Loucy (cell line): Measurements from ENCODE around the gene SASH1.

Experiments used
- H2AFZ ChIP-seq: fragments of 200-600 bp; sonication (generic); 2 replicates; pipeline ENCODE4 v1.6.0; 2016; ENCODE audit warnings: antibody characterized with exemption, mild to moderate bottlenecking, low read length, moderate library complexity
- H3F3A ChIP-seq: fragments of 200-600 bp; 2 replicates; pipeline ENCODE4 v1.6.0; 2016; ENCODE audit warnings: antibody characterized with exemption, low read depth, mild to moderate bottlenecking
- H3K27me3 ChIP-seq: fragments of 200-600 bp; sonication (generic); 2 replicates; pipeline ENCODE4 v1.6.1; 2014; ENCODE audit warnings: low read length, mild to moderate bottlenecking; ENCODE audit not compliant: insufficient read depth, poor library complexity, severe bottlenecking
- H3K36me3 ChIP-seq: fragments of 200-600 bp; sonication (generic); 2 replicates; pipeline ENCODE4 v1.6.1; 2016; ENCODE audit warnings: low read length; ENCODE audit not compliant: insufficient read depth
- H3K4me1 ChIP-seq: fragments of 200-600 bp; sonication (generic); 2 replicates; pipeline ENCODE4 v1.5.1; 2014; ENCODE audit warnings: low read length, mild to moderate bottlenecking; ENCODE audit not compliant: insufficient read depth, poor library complexity, severe bottlenecking
- H3K4me2 ChIP-seq: fragments of 200-600 bp; sonication (generic); 2 replicates; pipeline ENCODE4 v1.6.0; 2014; ENCODE audit warnings: antibody characterized with exemption, low read length, low read depth, mild to moderate bottlenecking; ENCODE audit not compliant: poor library complexity, severe bottlenecking
- H3K4me3 ChIP-seq: fragments of 200-600 bp; sonication (generic); 2 replicates; pipeline ENCODE4 v1.5.1; 2014; ENCODE audit warnings: low read length, mild to moderate bottlenecking, mixed read lengths; ENCODE audit not compliant: poor library complexity, severe bottlenecking
- H3K79me2 ChIP-seq: fragments of 200-600 bp; sonication (generic); 2 replicates; pipeline ENCODE4 v1.6.1; 2014; ENCODE audit warnings: low read length; ENCODE audit not compliant: insufficient read depth
- H3K9ac ChIP-seq: fragments of 200-600 bp; sonication (generic); 2 replicates; pipeline ENCODE4 v1.6.0; 2014; ENCODE audit warnings: mild to moderate bottlenecking, low read depth, low read length, moderate library complexity; ENCODE audit not compliant: poor library complexity, severe bottlenecking
- H3K9me2 ChIP-seq: fragments of 200-600 bp; sonication (generic); replicated peaks from 2 replicates; pipeline ENCODE4 v1.6.1; 2016; ENCODE audit warnings: low read depth, low read length, mixed read lengths
- H3K9me3 ChIP-seq: fragments of 200-600 bp; sonication (generic); 2 replicates; pipeline ENCODE4 v1.6.1; 2014; ENCODE audit warnings: mild to moderate bottlenecking, antibody characterized with exemption, low read length, low read depth; ENCODE audit not compliant: insufficient read depth
- H4K20me1 ChIP-seq: fragments of 200-600 bp; sonication (generic); 2 replicates; pipeline ENCODE4 v1.6.0; 2014; ENCODE audit warnings: antibody characterized with exemption, low read length, mild to moderate bottlenecking; ENCODE audit not compliant: insufficient read depth, poor library complexity, severe bottlenecking
- EZH2phosphoT487 ChIP-seq: fragments of 200-600 bp; IDR thresholded peaks from 2 replicates; pipeline ENCODE4 v1.6.1; 2018; ENCODE audit warnings: antibody characterized with exemption, mild to moderate bottlenecking, moderate library complexity, borderline replicate concordance
- TF ChIP-seq, protein P1 (sequence below): fragments of 200-600 bp; sonication (generic); conservative IDR thresholded peaks from 2 replicates; pipeline ENCODE4 v1.5.1; 2014; ENCODE audit warnings: mild to moderate bottlenecking, antibody characterized with exemption, low read length

SASH1 gene

GRCh38 chr6:148340586-148341297 is 1.9 kb upstream of the SASH1 start:
- no peaks in the 10 kb centered on the region for H3K9me3 ChIP-seq
- no peaks in the 10 kb centered on the region for H4K20me1 ChIP-seq
- no peaks in the 10 kb centered on the region for H3K27me3 ChIP-seq
- no peaks in the 10 kb centered on the region for H3K36me3 ChIP-seq
- no peaks in the 10 kb centered on the region for H3K9me2 ChIP-seq
- H3K9ac ChIP-seq: no peak overlapping the region
- H3K4me2 ChIP-seq: no peak overlapping the region
- no peaks in the 10 kb centered on the region for H3K79me2 ChIP-seq
- TF ChIP-seq, protein P1, sequence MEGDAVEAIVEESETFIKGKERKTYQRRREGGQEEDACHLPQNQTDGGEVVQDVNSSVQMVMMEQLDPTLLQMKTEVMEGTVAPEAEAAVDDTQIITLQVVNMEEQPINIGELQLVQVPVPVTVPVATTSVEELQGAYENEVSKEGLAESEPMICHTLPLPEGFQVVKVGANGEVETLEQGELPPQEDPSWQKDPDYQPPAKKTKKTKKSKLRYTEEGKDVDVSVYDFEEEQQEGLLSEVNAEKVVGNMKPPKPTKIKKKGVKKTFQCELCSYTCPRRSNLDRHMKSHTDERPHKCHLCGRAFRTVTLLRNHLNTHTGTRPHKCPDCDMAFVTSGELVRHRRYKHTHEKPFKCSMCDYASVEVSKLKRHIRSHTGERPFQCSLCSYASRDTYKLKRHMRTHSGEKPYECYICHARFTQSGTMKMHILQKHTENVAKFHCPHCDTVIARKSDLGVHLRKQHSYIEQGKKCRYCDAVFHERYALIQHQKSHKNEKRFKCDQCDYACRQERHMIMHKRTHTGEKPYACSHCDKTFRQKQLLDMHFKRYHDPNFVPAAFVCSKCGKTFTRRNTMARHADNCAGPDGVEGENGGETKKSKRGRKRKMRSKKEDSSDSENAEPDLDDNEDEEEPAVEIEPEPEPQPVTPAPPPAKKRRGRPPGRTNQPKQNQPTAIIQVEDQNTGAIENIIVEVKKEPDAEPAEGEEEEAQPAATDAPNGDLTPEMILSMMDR: no peak
- no peak for TF ChIP-seq EZH2phosphoT487
- H3F3A ChIP-seq: no peaks in the 10 kb centered on the region
- no peak overlapping the region for H3K4me3 ChIP-seq
- no peaks in the 10 kb centered on the region for H3K4me1 ChIP-seq
- no peak overlapping the region for H2AFZ ChIP-seq

DNA sequence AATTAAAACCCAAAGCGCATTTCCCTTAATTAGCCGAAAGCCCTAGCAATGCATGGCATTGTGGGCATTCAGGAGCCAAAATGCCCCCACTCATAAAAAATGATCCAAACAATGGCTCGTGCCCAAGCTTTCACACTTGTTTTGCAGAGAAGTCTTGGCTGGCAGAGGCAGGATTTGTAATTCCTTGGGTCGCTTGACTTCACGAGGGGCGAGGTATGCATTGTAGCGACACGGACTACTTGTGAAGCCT is 613 bp upstream of the SASH1 start:
- Histone ChIP-seq H3K4me2 (no peak overlapping the region), H4K20me1 (no peaks in the 10 kb centered on the region), H3K36me3 (no peaks in the 10 kb centered on the region), H3K9me2 (no peaks in the 10 kb centered on the region), H3K9me3 (no peaks in the 10 kb centered on the region), H3K27me3 (no peaks in the 10 kb centered on the region), H3F3A (no peaks in the 10 kb centered on the region), H3K4me3 (no peak overlapping the region), H2AFZ (no peak overlapping the region), H3K9ac (no peak overlapping the region), H3K4me1 (no peaks in the 10 kb centered on the region), H3K79me2 (no peaks in the 10 kb centered on the region)
- TF ChIP-seq, protein P1: no peak
- TF ChIP-seq EZH2phosphoT487: no peak

DNA sequence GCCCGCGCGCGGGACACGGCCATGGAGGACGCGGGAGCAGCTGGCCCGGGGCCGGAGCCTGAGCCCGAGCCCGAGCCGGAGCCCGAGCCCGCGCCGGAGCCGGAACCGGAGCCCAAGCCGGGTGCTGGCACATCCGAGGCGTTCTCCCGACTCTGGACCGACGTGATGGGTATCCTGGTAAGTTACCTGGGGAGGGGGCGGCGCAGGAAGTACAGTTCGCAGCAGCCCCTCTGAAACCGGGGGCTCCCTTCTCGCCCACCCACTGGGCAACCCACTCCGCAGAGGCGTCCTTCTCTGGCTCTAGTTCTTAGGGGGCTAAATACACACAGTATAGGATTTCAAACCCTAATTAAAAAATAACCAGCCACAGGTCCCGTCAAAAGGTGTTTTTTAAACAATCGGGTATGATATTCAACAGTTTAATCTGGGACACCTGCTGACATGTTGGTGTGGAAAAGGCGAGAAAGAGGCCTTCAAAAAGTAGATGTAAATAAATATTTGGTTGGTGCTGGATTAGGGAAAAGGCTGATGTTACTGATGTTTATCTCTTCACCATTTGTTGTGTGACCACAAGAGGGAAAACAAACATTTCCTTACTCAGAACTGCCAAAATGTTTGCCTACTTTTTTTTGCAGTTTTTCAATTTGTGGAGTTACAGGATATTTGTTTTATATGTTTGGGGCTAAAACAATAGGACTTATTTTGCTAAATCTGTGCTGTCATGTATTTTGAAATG is 577 bp downstream of the SASH1 start:
- Histone ChIP-seq H3K9ac (no peak overlapping the region), H3K36me3 (no peaks in the 10 kb centered on the region), H3K4me3 (no peak overlapping the region), H3K9me2 (no peaks in the 10 kb centered on the region), H3K4me1 (no peaks in the 10 kb centered on the region), H3K27me3 (no peaks in the 10 kb centered on the region), H3K4me2 (no peak overlapping the region), H3K79me2 (no peaks in the 10 kb centered on the region), H3F3A (no peaks in the 10 kb centered on the region), H3K9me3 (no peaks in the 10 kb centered on the region), H2AFZ (no peak overlapping the region), H4K20me1 (no peaks in the 10 kb centered on the region)
- TF ChIP-seq EZH2phosphoT487: no peak
- TF ChIP-seq, protein P1: no peak
